AG10803 (cell line): ENCODE data around the gene ULBP2.
"Not testable (repeated sequence)": the region's sequence is repeated elsewhere in the genome, so short reads cannot be mapped to it uniquely, and the experiment has no call there.

ENCODE experiments used
- DNase-seq: peaks from one replicate; pipeline ENCODE4 v3.0.0; 2010; ENCODE audit warnings: low read depth
- H3K4me3 ChIP-seq: 2 replicates; pipeline ENCODE4 v1.5.1; 2011; ENCODE audit warnings: mild to moderate bottlenecking, low read length, control low read depth
- TF ChIP-seq, protein P1 (sequence below): conservative IDR thresholded peaks from 2 replicates; pipeline ENCODE4 v1.5.1; 2011; ENCODE audit warnings: mild to moderate bottlenecking, low read length, control low read depth, inconsistent platforms

The ULBP2 gene

DNA sequence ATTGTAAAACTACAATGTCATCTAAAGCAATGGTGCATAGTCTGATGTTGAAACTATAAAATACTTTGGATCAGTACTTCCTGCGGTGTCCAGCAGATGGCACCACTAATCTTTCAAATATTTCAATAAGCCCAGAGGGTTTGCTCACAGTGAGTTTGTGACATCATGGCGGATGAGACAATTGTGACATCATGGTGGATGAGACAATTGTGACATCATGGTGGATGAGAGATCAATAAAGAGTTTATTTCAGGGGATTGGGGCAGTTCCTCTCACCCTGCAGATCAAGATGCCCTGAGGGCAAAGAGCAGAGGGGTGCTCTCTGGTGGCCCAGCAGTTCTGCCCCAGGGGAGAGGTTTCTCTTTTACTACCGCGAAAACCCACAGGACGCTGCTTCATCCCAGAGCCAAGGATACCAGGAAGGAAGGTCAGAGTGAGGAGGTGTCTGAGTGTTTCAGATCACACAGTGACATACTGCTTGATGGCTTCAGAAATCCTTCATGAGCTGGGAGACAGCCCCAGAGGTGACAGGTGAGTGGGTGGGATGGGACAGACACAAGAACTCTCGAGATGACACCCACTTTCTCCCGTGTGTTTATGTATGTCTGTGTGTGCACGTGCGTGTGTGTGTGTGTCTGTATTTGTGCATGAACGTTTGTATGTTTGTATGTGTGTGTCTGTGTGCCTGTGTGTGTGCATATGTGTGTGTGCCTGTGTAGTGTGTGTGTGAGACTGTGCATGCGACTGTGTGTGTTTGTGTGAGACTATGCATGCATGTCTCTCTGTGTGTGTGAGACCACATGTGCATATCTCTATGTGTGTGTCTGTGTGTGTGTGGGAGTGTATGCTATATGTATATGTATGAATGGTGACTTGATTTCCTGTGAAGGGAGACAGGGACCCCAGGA is 7.3 kb upstream of the ULBP2 start:
- DNase-seq, result peak; percentile 70
- TF ChIP-seq, protein P1, sequence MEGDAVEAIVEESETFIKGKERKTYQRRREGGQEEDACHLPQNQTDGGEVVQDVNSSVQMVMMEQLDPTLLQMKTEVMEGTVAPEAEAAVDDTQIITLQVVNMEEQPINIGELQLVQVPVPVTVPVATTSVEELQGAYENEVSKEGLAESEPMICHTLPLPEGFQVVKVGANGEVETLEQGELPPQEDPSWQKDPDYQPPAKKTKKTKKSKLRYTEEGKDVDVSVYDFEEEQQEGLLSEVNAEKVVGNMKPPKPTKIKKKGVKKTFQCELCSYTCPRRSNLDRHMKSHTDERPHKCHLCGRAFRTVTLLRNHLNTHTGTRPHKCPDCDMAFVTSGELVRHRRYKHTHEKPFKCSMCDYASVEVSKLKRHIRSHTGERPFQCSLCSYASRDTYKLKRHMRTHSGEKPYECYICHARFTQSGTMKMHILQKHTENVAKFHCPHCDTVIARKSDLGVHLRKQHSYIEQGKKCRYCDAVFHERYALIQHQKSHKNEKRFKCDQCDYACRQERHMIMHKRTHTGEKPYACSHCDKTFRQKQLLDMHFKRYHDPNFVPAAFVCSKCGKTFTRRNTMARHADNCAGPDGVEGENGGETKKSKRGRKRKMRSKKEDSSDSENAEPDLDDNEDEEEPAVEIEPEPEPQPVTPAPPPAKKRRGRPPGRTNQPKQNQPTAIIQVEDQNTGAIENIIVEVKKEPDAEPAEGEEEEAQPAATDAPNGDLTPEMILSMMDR, result peak; percentile 78
- H3K4me3 ChIP-seq, result no peak overlapping the region

DNA sequence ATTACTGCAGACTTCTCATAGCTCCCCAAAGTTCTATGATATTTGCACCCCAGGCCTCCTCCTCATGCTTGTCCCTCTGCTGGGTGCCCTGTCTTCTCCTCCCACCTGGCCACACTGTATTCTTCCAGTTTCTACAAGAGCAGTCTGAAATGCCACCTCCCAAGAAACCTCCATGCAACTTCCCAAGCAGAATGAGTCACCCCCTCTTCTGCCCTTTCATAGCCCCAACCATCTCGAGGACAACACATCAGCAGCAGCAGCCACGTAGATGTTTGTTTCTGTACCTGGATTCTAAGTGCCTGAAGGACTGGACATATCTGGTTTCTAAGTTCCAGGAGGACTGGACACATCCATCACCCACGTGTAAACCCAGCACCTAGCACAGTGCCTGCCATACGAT is 6.6 kb upstream of the ULBP2 start:
- TF ChIP-seq, protein P1, result no peak
- peak; percentile 25 for DNase-seq
- H3K4me3 ChIP-seq, result no peak overlapping the region

DNA sequence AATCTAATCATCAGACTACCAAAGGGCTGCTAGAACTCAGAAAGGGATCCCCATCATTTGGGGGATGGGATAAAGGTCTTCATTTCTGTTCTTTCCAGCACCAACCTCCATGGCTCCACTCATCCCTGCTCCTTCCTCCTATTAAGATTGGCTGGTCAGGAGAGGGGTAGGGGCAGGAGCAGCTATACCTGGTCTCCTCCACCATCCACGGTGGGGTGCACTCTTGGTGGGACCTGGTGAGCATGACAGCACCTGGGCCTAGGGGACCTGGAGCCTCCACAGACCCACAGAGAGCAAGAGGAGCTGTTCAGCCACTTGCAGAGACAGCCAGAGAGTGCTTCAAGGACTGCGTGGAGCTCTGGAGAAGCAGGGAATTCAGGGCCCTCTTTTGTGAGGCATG is 6.1 kb upstream of the ULBP2 start:
- DNase-seq, result no peak
- H3K4me3 ChIP-seq, result no peak overlapping the region
- TF ChIP-seq, protein P1, result no peak

DNA sequence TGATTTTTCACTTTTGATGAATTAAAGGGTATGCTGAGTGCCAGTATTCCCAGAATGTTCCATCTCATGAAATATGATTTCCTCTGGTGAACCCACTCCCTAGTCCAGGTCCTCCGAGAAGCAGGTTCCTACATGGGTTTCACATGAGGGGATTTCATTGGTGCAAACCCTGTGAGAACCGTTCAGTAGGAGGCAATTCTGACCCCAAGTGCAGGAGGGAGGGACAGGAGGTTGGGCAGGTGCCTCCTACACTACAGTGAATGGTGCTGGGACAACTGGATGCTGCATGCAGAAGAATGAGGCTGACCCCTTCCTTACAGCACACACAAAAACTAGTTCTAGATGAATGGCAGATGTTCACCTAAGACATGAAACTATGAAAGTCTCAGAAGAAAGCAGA is 5.1 kb upstream of the ULBP2 start:
- no peak for DNase-seq
- TF ChIP-seq, protein P1, result no peak
- H3K4me3 ChIP-seq, result no peak overlapping the region

DNA sequence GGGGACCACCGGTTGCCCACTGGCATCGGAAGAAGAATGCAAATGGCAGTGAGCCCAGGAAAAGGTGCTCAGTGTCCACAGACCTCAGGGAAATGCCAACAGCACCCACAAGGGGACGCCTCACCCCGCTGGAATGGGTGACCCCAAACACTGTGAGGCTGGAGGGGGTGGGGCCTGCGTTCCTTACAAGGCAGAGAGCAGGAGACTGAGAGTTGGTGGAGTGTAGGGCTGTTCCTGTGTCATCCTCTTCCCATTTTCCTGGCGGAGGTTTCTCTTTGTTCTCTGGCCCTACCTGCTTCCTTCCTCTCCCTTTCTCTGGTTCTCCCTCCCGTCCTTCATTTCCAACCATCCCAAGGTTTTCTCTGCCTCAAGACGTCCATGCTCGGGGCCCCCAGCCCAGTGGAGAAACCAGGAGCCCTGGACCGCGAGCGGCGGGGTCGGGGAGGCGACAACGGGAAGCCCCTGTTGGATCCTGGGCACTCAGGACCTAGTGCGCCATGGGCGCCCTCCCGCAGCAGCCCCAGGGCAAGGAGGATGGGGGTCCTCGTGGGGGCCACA is 3.7 kb upstream of the ULBP2 start:
- not testable (repeated sequence) for DNase-seq
- peak overlapping the region; percentile 58 for H3K4me3 ChIP-seq

DNA sequence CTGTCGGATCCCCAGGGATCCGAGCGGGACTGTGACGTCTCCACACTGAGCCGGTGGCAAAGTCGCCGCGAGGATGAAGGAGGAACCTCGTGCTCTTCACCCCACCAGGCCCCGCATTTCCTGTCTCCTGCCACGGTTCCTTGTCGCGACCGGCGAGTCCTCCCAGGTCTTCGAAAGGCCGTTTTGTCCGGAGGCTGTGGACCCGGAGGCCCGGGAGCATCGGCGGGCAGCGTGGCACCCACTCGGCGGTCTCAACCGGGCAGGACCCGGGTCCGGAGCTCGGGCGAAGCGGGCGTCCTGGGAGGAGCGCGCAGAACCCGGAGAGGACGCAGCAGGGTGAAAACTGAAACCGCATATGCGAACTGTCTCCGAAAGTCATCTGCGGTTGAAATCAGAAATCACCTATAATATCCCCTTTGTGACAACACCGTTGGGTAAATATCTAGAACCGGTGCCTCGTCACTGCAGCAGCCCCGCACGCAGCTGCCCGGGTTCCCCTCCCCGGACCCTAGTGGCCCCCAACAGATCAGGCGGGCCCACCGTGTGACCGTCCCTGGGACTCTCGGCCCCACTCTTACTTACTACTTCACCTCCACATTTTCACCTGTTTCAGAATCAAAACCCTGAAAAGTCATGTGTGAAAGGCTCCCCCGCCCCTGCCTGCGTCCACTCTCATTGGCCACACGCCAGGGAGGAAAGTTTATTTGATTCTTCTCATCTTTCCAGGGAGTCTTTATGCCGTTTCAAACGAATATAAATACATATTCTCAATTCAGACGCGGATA is 3.1 kb upstream of the ULBP2 start:
- peak overlapping the region; percentile 58 for H3K4me3 ChIP-seq
- TF ChIP-seq, protein P1, result no peak
- peak; percentile 5 for DNase-seq

DNA sequence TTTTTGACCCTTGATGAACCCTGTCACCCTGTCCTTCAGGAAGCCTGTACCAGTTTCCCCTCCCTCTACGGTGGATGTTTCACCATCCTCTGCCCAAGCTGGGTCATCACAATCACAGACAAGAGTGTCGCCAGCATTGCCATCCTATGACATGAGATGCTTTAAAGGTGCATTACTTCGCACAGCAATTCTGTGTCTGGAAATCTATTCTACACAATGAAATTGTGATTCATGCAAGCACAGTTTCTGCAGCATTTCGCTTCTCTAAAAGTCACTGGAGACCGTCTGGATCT is 2.5 kb upstream of the ULBP2 start:
- TF ChIP-seq, protein P1, result no peak
- no peak overlapping the region for H3K4me3 ChIP-seq
- DNase-seq, result no peak
